PC-3 (cell line): ENCODE measurements around the gene CEP41. TPM values are rescaled to one million over a fixed set of nuclear protein-coding genes. Genes with fewer than 3 reads are reported as not detected.

Experiments
- ATAC-seq: fragments of 200-7000 bp; cut with Tn5 transposase; 2 replicates; pipeline ENCODE4 v1.9.1; 2020; ENCODE audit warnings: mild to moderate bottlenecking, moderate library complexity
- BruUV-seq: library from RNA; stranded (reverse); fragments of 400-500 nt; replicated peaks from 2 replicates; lab custom pipeline; 2021; lab: Mats Ljungman, UMichigan
- CTCF ChIA-PET: fragments of 300-600 bp; sonication (Branson Sonifier 250); formaldehyde crosslinking; loops from one replicate; lab custom pipeline; 2022; ENCODE audit warnings: antibody characterized with exemption; lab: Charles Lee
- POLR2A ChIA-PET: fragments of 300-600 bp; sonication (Branson Sonifier 250); formaldehyde crosslinking; loops from one replicate; lab custom pipeline; 2022; ENCODE audit warnings: antibody characterized with exemption; ENCODE audit not compliant: unreplicated experiment; lab: Charles Lee
- DNase-seq: peaks from one replicate; pipeline ENCODE4 v3.0.0-alpha.2; 2015
- H2AFZ ChIP-seq: fragments of 300-600 bp; sonication (generic); 2 replicates; pipeline ENCODE4 v1.6.0; 2016; ENCODE audit warnings: antibody characterized with exemption, low read length
- H3F3A ChIP-seq: fragments of 300-600 bp; sonication (generic); one replicate; pipeline ENCODE4 v1.6.0; 2017; ENCODE audit warnings: antibody characterized with exemption, low read length, control low read depth, mild to moderate bottlenecking; ENCODE audit not compliant: unreplicated experiment
- H3K27ac ChIP-seq: fragments of 300-600 bp; sonication (generic); 2 replicates; pipeline ENCODE4 v1.5.1; 2016; ENCODE audit warnings: mild to moderate bottlenecking, low read length
- H3K27me3 ChIP-seq: fragments of 300-600 bp; sonication (generic); 2 replicates; pipeline ENCODE4 v1.6.1; 2016; ENCODE audit warnings: low read length, mixed read lengths
- H3K36me3 ChIP-seq: fragments of 300-600 bp; sonication (generic); 2 replicates; pipeline ENCODE4 v1.6.1; 2016; ENCODE audit warnings: low read depth, mixed run types, low read length, mixed read lengths
- H3K4me1 ChIP-seq: fragments of 300-600 bp; sonication (generic); 2 replicates; pipeline ENCODE4 v1.5.1; 2016; ENCODE audit warnings: low read length; ENCODE audit not compliant: insufficient read depth
- H3K4me2 ChIP-seq: fragments of 300-600 bp; sonication (generic); 2 replicates; pipeline ENCODE4 v1.6.0; 2016; ENCODE audit warnings: low read length
- H3K4me3 ChIP-seq: fragments of 300-600 bp; sonication (generic); 2 replicates; pipeline ENCODE4 v1.5.1; 2016; ENCODE audit warnings: mild to moderate bottlenecking, low read length, mixed read lengths
- H3K79me2 ChIP-seq: fragments of 300-600 bp; sonication (generic); 2 replicates; pipeline ENCODE4 v1.6.1; 2017; ENCODE audit warnings: low read length, mixed read lengths
- H3K9ac ChIP-seq: fragments of 300-600 bp; sonication (generic); 2 replicates; pipeline ENCODE4 v1.6.0; 2016; ENCODE audit warnings: mild to moderate bottlenecking, low read length
- H3K9me2 ChIP-seq: fragments of 300-600 bp; sonication (generic); replicated peaks from 2 replicates; pipeline ENCODE4 v1.6.1; 2016; ENCODE audit warnings: mixed run types, low read length, mixed read lengths
- H3K9me3 ChIP-seq: fragments of 300-600 bp; sonication (generic); 2 replicates; pipeline ENCODE4 v1.6.1; 2016; ENCODE audit warnings: low read length, mixed read lengths
- H4K20me1 ChIP-seq: fragments of 300-600 bp; sonication (generic); 2 replicates; pipeline ENCODE4 v1.6.1; 2016; ENCODE audit warnings: low read length, mixed read lengths
- EZH2 ChIP-seq: fragments of 300-600 bp; sonication (generic); IDR thresholded peaks from one replicate; pipeline ENCODE4 v1.6.1; 2017; ENCODE audit warnings: antibody characterized with exemption, mild to moderate bottlenecking, low read length; ENCODE audit not compliant: unreplicated experiment
- EZH2phosphoT487 ChIP-seq: fragments of 300-600 bp; sonication (generic); IDR thresholded peaks from 2 replicates; pipeline ENCODE4 v1.6.1; 2018; ENCODE audit warnings: mild to moderate bottlenecking, antibody characterized with exemption, low read length, borderline replicate concordance
- intact Hi-C: fragments of 100-400 bp; cut with micrococcal nuclease; formaldehyde crosslinking; loops from 2 replicates; pipeline ENCODE4 v1.9.0; 2023
- total RNA-seq: library from RNA; depleted of rRNA; stranded (reverse); fragments of >200 nt; gene quantifications from 2 replicates; pipeline ENCODE4 v1.2.3, GENCODE V29; 2014
- TF ChIP-seq, protein P1 (sequence below): fragments of 300-600 bp; sonication (generic); conservative IDR thresholded peaks from 2 replicates; pipeline ENCODE4 v1.5.1; 2017; ENCODE audit warnings: antibody characterized with exemption, low read depth, mild to moderate bottlenecking, low read length

CEP41 gene
- total RNA-seq, 1 experiment from 2014 or later: 10.4 TPM

DNA sequence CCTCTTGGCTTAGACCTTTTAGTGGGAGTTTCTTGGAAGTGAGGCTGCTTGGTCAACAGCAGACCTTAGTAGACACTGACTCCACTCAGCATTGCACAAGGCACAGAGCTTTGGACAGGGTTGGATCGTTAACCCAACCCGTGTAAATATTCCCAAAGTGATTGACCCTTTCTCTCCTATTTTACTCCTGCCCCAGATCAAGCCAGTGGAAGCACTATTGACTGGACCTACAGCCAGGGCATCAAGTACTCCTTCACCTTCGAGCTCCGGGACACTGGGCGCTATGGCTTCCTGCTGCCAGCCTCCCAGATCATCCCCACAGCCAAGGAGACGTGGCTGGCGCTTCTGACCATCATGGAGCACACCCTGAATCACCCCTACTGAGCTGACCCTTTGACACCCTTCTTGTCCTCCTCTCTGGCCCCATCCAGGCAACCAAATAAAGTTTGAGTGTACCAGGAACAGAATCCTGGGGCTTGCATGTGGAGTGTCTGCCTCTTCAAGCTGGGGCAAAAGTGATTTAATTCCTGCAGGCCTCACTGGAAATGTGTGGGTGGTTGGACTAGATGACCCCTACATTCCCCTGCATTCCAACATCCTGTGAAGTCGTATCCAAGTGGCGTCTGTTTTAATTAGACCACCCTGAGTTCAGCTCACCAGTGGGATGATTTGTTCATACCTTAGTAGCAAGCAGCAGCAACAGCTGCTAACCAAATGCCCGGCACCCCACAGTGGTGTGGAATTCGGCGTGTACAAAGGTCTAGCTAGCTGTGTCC lies 53.0 kb downstream of the CEP41 start:
- Histone ChIP-seq H4K20me1 (no peaks in the 10 kb centered on the region), H2AFZ (no peak overlapping the region), H3K4me2 (no peak overlapping the region), H3K9me2 (no peaks in the 10 kb centered on the region), H3K36me3 (no peaks in the 10 kb centered on the region), H3K27ac (no peak overlapping the region), H3K9me3 (no peaks in the 10 kb centered on the region), H3K27me3 (no peaks in the 10 kb centered on the region), H3K9ac (no peak overlapping the region), H3K4me3 (no peak overlapping the region), H3K4me1 (no peaks in the 10 kb centered on the region), H3K79me2 (no peaks in the 10 kb centered on the region), H3F3A (no peaks in the 10 kb centered on the region)
- CTCF ChIA-PET: no interaction called here
- TF ChIP-seq EZH2 (no peak), EZH2phosphoT487 (no peak)
- TF ChIP-seq, protein P1, sequence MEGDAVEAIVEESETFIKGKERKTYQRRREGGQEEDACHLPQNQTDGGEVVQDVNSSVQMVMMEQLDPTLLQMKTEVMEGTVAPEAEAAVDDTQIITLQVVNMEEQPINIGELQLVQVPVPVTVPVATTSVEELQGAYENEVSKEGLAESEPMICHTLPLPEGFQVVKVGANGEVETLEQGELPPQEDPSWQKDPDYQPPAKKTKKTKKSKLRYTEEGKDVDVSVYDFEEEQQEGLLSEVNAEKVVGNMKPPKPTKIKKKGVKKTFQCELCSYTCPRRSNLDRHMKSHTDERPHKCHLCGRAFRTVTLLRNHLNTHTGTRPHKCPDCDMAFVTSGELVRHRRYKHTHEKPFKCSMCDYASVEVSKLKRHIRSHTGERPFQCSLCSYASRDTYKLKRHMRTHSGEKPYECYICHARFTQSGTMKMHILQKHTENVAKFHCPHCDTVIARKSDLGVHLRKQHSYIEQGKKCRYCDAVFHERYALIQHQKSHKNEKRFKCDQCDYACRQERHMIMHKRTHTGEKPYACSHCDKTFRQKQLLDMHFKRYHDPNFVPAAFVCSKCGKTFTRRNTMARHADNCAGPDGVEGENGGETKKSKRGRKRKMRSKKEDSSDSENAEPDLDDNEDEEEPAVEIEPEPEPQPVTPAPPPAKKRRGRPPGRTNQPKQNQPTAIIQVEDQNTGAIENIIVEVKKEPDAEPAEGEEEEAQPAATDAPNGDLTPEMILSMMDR: no peak
- intact Hi-C loops: no loop called here
- DNase-seq: no peak
- no peak for ATAC-seq
- POLR2A ChIA-PET: no interaction called here
- BruUV-seq: no TSS peak

DNA sequence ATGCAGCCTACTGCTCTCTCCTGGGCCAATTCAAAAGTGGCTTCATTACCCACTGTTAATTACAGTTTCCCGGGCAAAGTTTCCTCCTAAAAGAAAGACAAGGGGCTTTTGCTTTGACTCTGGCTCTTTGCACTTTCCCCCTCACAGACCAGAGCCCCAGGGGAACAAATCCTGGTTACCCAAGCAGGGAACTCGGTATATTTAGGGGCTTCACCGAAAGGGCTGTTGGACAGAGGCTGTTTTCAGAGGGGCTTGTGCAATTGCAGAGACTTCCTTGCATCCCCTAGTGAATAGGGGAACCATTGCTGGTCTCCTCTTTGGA lies 53.5 kb downstream of the CEP41 start:
- no peak overlapping the region for H2AFZ ChIP-seq
- no peaks in the 10 kb centered on the region for H3K36me3 ChIP-seq
- CTCF ChIA-PET: no interaction called here
- H3K9me3 ChIP-seq: no peaks in the 10 kb centered on the region
- H3K79me2 ChIP-seq: no peaks in the 10 kb centered on the region
- POLR2A ChIA-PET: no interaction called here
- H3F3A ChIP-seq: no peaks in the 10 kb centered on the region
- no peak overlapping the region for H3K9ac ChIP-seq
- intact Hi-C loops: no loop called here
- H4K20me1 ChIP-seq: no peaks in the 10 kb centered on the region
- ATAC-seq: no peak
- no peak for DNase-seq
- TF ChIP-seq EZH2: no peak
- no peak for TF ChIP-seq EZH2phosphoT487
- TF ChIP-seq, protein P1: no peak
- no peak overlapping the region for H3K4me3 ChIP-seq
- H3K27me3 ChIP-seq: no peaks in the 10 kb centered on the region
- no peaks in the 10 kb centered on the region for H3K4me1 ChIP-seq
- H3K27ac ChIP-seq: no peak overlapping the region
- no peaks in the 10 kb centered on the region for H3K9me2 ChIP-seq
- no peak overlapping the region for H3K4me2 ChIP-seq
- no TSS peak for BruUV-seq

DNA sequence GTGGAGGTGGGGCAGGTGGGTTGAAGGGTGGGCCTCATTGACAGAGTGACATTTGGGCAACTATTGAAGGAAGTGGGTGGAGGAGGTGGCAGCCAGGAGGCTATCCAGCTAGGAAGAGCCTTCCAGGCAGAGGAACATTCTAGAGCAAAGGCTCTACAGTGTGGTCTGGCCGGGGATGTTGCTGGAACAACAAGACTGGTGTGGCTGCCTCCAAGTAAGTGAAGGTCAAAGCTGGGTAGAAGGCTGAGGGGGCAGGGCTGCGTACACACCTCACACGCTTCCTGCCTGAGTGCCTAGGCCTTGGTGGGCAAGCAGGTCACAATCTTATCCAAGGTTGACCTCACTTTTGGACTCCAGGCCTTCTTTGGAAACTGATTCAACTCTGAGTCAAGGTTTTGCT lies 53.9 kb downstream of the CEP41 start:
- ATAC-seq: no peak
- H3K9ac ChIP-seq: no peak overlapping the region
- H3K9me3 ChIP-seq: no peaks in the 10 kb centered on the region
- no peak for DNase-seq
- intact Hi-C loops: no loop called here
- TF ChIP-seq EZH2phosphoT487 (no peak), EZH2 (no peak)
- TF ChIP-seq, protein P1: no peak
- H3F3A ChIP-seq: no peaks in the 10 kb centered on the region
- H3K4me2 ChIP-seq: no peak overlapping the region
- no TSS peak for BruUV-seq
- H2AFZ ChIP-seq: no peak overlapping the region
- no peaks in the 10 kb centered on the region for H3K4me1 ChIP-seq
- H4K20me1 ChIP-seq: no peaks in the 10 kb centered on the region
- no peaks in the 10 kb centered on the region for H3K9me2 ChIP-seq
- H3K27ac ChIP-seq: no peak overlapping the region
- H3K79me2 ChIP-seq: no peaks in the 10 kb centered on the region
- no peak overlapping the region for H3K4me3 ChIP-seq
- H3K27me3 ChIP-seq: no peaks in the 10 kb centered on the region
- H3K36me3 ChIP-seq: no peaks in the 10 kb centered on the region
- POLR2A ChIA-PET: no interaction called here
- CTCF ChIA-PET: no interaction called here
